K562 (cell line): Measurements from ENCODE around the gene SMIM3. TPM values are rescaled to one million over a fixed set of nuclear protein-coding genes. Genes with fewer than 3 reads are reported as not detected.

Source experiments
- CCAR2 ChIP-seq: fragments of 200-400 bp; formaldehyde crosslinking; IDR thresholded peaks from 2 replicates; pipeline ENCODE4 v1.6.1; 2017; ENCODE audit warnings: mild to moderate bottlenecking, low read depth, low read length
- FOS ChIP-seq: IDR thresholded peaks from 3 replicates; pipeline ENCODE4 v1.6.1; 2011; ENCODE audit not compliant: insufficient read length; ENCODE audit errors: extremely low read depth
- FUS ChIP-seq: fragments of 200-400 bp; formaldehyde crosslinking; optimal IDR thresholded peaks from 2 replicates; pipeline ENCODE3; 2017; ENCODE audit warnings: low read depth, low read length
- HDAC1 ChIP-seq, 2 experiments: fragments of 450-650 bp; IDR thresholded peaks; 2 replicates each; pipeline ENCODE4 v1.6.1; 2016 to 2017; ENCODE audit warnings: inconsistent platforms in 1 of 2, mild to moderate bottlenecking in 1 of 2, moderate library complexity in 1 of 2
- HDAC3 ChIP-seq: fragments of 450-650 bp; IDR thresholded peaks from 2 replicates; pipeline ENCODE4 v1.6.1; 2018; ENCODE audit warnings: borderline replicate concordance, mild to moderate bottlenecking, moderate library complexity; ENCODE audit not compliant: partially characterized antibody
- HNRNPK ChIP-seq: fragments of 200-400 bp; formaldehyde crosslinking; IDR thresholded peaks from one replicate; pipeline ENCODE4 v1.6.1; 2018; ENCODE audit warnings: mild to moderate bottlenecking, low read depth, low read length; ENCODE audit not compliant: poor library complexity, severe bottlenecking
- HNRNPUL1 ChIP-seq: fragments of 200-400 bp; formaldehyde crosslinking; IDR thresholded peaks from 2 replicates; pipeline ENCODE4 v1.6.1; 2017; ENCODE audit warnings: low read length
- NCOA4 ChIP-seq: fragments of 450-650 bp; IDR thresholded peaks from 2 replicates; pipeline ENCODE4 v1.6.1; 2018; ENCODE audit warnings: mild to moderate bottlenecking; ENCODE audit not compliant: partially characterized antibody
- NFE2 ChIP-seq: IDR thresholded peaks from 2 replicates; pipeline ENCODE4 v1.6.1; 2014; ENCODE audit warnings: antibody characterized with exemption, low read depth
- PHB2 ChIP-seq: fragments of 450-650 bp; IDR thresholded peaks from 2 replicates; pipeline ENCODE4 v1.6.1; 2017; ENCODE audit warnings: low read depth
- SETDB1 ChIP-seq: IDR thresholded peaks from one replicate; pipeline ENCODE4 v1.6.1; 2012; ENCODE audit warnings: low read length, control low read depth, inconsistent platforms
- SIN3B ChIP-seq: fragments of 450-650 bp; IDR thresholded peaks from 2 replicates; pipeline ENCODE4 v1.6.1; 2017; ENCODE audit warnings: low read depth, mild to moderate bottlenecking, moderate library complexity
- SMAD1 ChIP-seq: fragments of 150-350 bp; IDR thresholded peaks from 2 replicates; pipeline ENCODE4 v1.6.1; 2014; ENCODE audit warnings: low read length, low read depth; ENCODE audit not compliant: partially characterized antibody
- SREBF2 ChIP-seq: sonication (generic); formaldehyde crosslinking; IDR thresholded peaks from 2 replicates; pipeline ENCODE4 v1.4.0; 2020; ENCODE audit warnings: mild to moderate bottlenecking, missing genetic modification reagents
- TEAD1 ChIP-seq, 2 experiments: fragments of 450-650 bp in 1 of 2; sonication (generic) in 1 of 2; formaldehyde crosslinking; IDR thresholded peaks; 2 replicates each; pipeline versions ENCODE4 v1.4.0 to v1.8.0; 2020 to 2022; ENCODE audit warnings: mild to moderate bottlenecking in 2 of 2, missing genetic modification reagents in 1 of 2
- TGIF2 ChIP-seq: sonication (generic); formaldehyde crosslinking; IDR thresholded peaks from 2 replicates; pipeline ENCODE4 v1.8.1; 2022; ENCODE audit warnings: mild to moderate bottlenecking, missing genetic modification reagents, moderate library complexity
- YY1 ChIP-seq, 3 experiments: IDR thresholded peaks; 2 replicates each; pipeline ENCODE4 v1.6.1; 2011; ENCODE audit warnings: low read length in 2 of 3, mild to moderate bottlenecking in 2 of 3, moderate library complexity in 2 of 3, borderline replicate concordance in 1 of 3, control low read depth in 1 of 3, low read depth in 1 of 3; ENCODE audit not compliant: insufficient read depth in 3 of 3, insufficient replicate concordance in 2 of 3, control insufficient read depth in 1 of 3, insufficient read length in 1 of 3; ENCODE audit errors: extremely low read depth in 1 of 3
- ZNF197 ChIP-seq: fragments of 200-800 bp; sonication (Bioruptor generic); IDR thresholded peaks from 2 replicates; pipeline ENCODE4 v1.6.1; 2016; ENCODE audit warnings: low read depth, missing genetic modification characterization, missing compliant biosample characterization
- ZNF239 ChIP-seq: fragments of 250-450 bp; sonication (Bioruptor Pico); IDR thresholded peaks from 2 replicates; pipeline ENCODE4 v1.4.0; 2020; ENCODE audit warnings: mild to moderate bottlenecking
- ZNF316 ChIP-seq: fragments of 450-650 bp; IDR thresholded peaks from 2 replicates; pipeline ENCODE4 v1.6.1; 2016
- ZNF57 ChIP-seq: fragments of 450-650 bp; formaldehyde crosslinking; IDR thresholded peaks from 2 replicates; pipeline ENCODE4 v1.4.0; 2020; ENCODE audit warnings: mild to moderate bottlenecking, moderate library complexity
- polyA plus RNA-seq, 8 experiments: library from polyadenylated mRNA; depleted of rRNA in 4 of 8; stranded (reverse) in 5 of 8; unstranded in 3 of 8; fragments of >200 nt; fragmentation: Nextera tagmentation in 2 of 8; fragmentation: Illumina TruSeq in 1 of 8; extraction: Ambion mirVana in 2 of 8; extraction: Trizol in 1 of 8; gene quantifications; 2 replicates each; pipeline versions ENCODE4 v1.2.1 to v1.2.3, GENCODE V29; 2011 to 2014; ENCODE audit warnings: inconsistent platforms in 1 of 8, missing spikeins in 1 of 8
- total RNA-seq, 7 experiments: library from RNA; depleted of rRNA in 6 of 7; stranded (reverse); fragments of >200 nt in 6 of 7; fragmentation: Illumina TruSeq in 2 of 7; extraction: Trizol in 2 of 7; gene quantifications; 2 replicates each; pipeline versions ENCODE4 v1.2.1 to v1.2.3, GENCODE V29; 2011 to 2021; ENCODE audit warnings: low replicate concordance in 1 of 7
- TF ChIP-seq, protein P1 (sequence below), 2 experiments: fragments of 450-650 bp in 1 of 2; sonication (generic) in 1 of 2; formaldehyde crosslinking in 1 of 2; IDR thresholded peaks in 1 of 2; conservative IDR thresholded peaks in 1 of 2; 2 replicates each; pipeline versions ENCODE4 v1.6.1 to v1.8.1; 2016 to 2023; ENCODE audit warnings: mild to moderate bottlenecking in 2 of 2, moderate library complexity in 2 of 2, inconsistent platforms in 1 of 2, missing genetic modification reagents in 1 of 2
- TF ChIP-seq, protein P2 (sequence below), 2 experiments: fragments of 200-800 bp in 1 of 2; sonication (Bioruptor generic) in 1 of 2; sonication (generic) in 1 of 2; formaldehyde crosslinking in 1 of 2; IDR thresholded peaks in 1 of 2; conservative IDR thresholded peaks in 1 of 2; 2 replicates each; pipeline versions ENCODE4 v1.5.0 to v1.6.1; 2016 to 2020; ENCODE audit warnings: missing compliant biosample characterization in 1 of 2, missing genetic modification characterization in 1 of 2, missing genetic modification reagents in 1 of 2
- TF ChIP-seq, protein P3 (sequence below): sonication (generic); formaldehyde crosslinking; IDR thresholded peaks from 2 replicates; pipeline ENCODE4 v1.5.0; 2020; ENCODE audit warnings: missing genetic modification reagents
- TF ChIP-seq, protein P4 (sequence below): fragments of 450-650 bp; formaldehyde crosslinking; IDR thresholded peaks from 2 replicates; pipeline ENCODE4 v1.4.0; 2020; ENCODE audit warnings: mild to moderate bottlenecking, moderate library complexity

Gene SMIM3
- total and polyA plus RNA-seq, 9 of the 15 experiments (the other 6 are each of a cell fraction or from before 2014, with no cell fraction given), result 4.1 to 27.7 (median 13.6) TPM

DNA sequence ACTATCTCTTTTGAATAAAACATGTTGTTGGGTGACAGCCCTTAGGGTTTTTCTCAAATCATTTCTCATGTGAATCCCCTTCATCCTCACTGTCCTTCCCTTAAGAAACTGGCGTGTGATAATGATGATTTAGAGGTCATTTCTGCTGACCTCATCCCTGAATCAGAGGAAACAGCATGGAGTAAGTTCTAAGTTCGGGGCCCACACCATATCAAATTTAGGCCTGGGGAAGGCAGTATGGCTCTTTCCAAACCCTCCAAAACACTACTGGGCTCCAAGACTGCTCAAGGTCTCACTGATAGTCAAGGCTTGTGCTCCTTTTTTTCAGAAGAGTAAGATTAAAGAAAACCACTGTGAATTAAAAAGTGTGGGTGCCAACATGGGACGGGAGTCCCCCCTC lies 872 bp upstream of the SMIM3 start (continued):
- TF ChIP-seq, protein P1, sequence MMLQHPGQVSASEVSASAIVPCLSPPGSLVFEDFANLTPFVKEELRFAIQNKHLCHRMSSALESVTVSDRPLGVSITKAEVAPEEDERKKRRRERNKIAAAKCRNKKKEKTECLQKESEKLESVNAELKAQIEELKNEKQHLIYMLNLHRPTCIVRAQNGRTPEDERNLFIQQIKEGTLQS (IDR thresholded peaks at IDR 0.05), result peak; percentile 75
- TF ChIP-seq, protein P1 (CRISPR knock-in tag; conservative IDR thresholded peaks at IDR 0.05), result no peak
- TF ChIP-seq TGIF2 (CRISPR knock-in tag) (no peak), NFE2 (peak; percentile 75), ZNF57 (no peak), ZNF197 (CRISPR knock-in tag) (no peak), SREBF2 (CRISPR knock-in tag) (no peak), CCAR2 (no peak), SETDB1 (no peak), SIN3B (no peak), HDAC3 (peak; percentile 39), NCOA4 (no peak), HNRNPUL1 (no peak), HDAC1 (IDR thresholded peaks at IDR 0.05) (no peak), HNRNPK (no peak), YY1 (IDR thresholded peaks at IDR 0.05; ENCODE audit: borderline replicate concordance in 1 of 3, control insufficient read depth in 1 of 3, extremely low read depth in 1 of 3, insufficient read depth in 3 of 3, insufficient read length in 1 of 3, insufficient replicate concordance in 2 of 3, low read depth in 1 of 3, low read length in 2 of 3) (no peak), FOS (no peak), FUS (no peak), ZNF316 (peak; percentile 77), ZNF239 (no peak), TEAD1 (CRISPR knock-in tag; IDR thresholded peaks at IDR 0.05) (no peak), SMAD1 (no peak), PHB2 (no peak)
- TF ChIP-seq, protein P2, sequence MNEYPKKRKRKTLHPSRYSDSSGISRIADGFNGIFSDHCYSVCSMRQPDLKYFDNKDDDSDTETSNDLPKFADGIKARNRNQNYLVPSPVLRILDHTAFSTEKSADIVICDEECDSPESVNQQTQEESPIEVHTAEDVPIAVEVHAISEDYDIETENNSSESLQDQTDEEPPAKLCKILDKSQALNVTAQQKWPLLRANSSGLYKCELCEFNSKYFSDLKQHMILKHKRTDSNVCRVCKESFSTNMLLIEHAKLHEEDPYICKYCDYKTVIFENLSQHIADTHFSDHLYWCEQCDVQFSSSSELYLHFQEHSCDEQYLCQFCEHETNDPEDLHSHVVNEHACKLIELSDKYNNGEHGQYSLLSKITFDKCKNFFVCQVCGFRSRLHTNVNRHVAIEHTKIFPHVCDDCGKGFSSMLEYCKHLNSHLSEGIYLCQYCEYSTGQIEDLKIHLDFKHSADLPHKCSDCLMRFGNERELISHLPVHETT (CRISPR knock-in tag; conservative IDR thresholded peaks at IDR 0.05 in 1 of 2, IDR thresholded peaks at IDR 0.05 in 1 of 2), result no peak
- TF ChIP-seq, protein P3, sequence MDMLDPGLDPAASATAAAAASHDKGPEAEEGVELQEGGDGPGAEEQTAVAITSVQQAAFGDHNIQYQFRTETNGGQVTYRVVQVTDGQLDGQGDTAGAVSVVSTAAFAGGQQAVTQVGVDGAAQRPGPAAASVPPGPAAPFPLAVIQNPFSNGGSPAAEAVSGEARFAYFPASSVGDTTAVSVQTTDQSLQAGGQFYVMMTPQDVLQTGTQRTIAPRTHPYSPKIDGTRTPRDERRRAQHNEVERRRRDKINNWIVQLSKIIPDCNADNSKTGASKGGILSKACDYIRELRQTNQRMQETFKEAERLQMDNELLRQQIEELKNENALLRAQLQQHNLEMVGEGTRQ (CRISPR knock-in tag), result no peak
- TF ChIP-seq, protein P4, sequence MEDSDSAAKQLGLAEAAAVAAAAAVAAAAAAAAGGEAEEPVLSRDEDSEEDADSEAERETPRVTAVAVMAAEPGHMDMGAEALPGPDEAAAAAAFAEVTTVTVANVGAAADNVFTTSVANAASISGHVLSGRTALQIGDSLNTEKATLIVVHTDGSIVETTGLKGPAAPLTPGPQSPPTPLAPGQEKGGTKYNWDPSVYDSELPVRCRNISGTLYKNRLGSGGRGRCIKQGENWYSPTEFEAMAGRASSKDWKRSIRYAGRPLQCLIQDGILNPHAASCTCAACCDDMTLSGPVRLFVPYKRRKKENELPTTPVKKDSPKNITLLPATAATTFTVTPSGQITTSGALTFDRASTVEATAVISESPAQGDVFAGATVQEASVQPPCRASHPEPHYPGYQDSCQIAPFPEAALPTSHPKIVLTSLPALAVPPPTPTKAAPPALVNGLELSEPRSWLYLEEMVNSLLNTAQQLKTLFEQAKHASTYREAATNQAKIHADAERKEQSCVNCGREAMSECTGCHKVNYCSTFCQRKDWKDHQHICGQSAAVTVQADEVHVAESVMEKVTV, result no peak
